Heart left ventricle (tissue), 16 donors: ENCODE results near the gene NOTCH4. TPM values are rescaled to one million over a fixed set of nuclear protein-coding genes. Genes with fewer than 3 reads are reported as not detected.
A peak's percentile ranks its signal among the peaks of the same experiment; 100 is the strongest.

Experiments used
- ATAC-seq, 4 donors: fragments of 200-7000 bp; cut with Tn5 transposase; one replicate each; pipeline ENCODE4 v1.9.1; 2020 to 2022; ENCODE audit warnings: moderate library complexity in 4 of 4, mild to moderate bottlenecking in 3 of 4, moderate number of reproducible peaks in 1 of 4
- DNase-seq, 5 donors: peaks; one replicate each; pipeline ENCODE4 v3.0.0-alpha.2; 2020
- H3K27ac ChIP-seq, 12 donors: fragments of 200-600 bp; sonication (generic) in 4 of 12; one replicate each; pipeline versions ENCODE4 v1.5.0 to v1.8.0; 2016 to 2022; ENCODE audit warnings: mild to moderate bottlenecking in 2 of 12
- H3K27me3 ChIP-seq, 9 donors: fragments of 200-600 bp; sonication (generic) in 2 of 9; one replicate each; pipeline versions ENCODE4 v1.5.1 to v1.8.0; 2016 to 2022; ENCODE audit warnings: mild to moderate bottlenecking in 3 of 9
- H3K36me3 ChIP-seq, 9 donors: fragments of 200-600 bp; sonication (generic) in 2 of 9; one replicate each; pipeline versions ENCODE4 v1.5.0 to v1.8.0; 2018 to 2022; ENCODE audit warnings: mild to moderate bottlenecking in 2 of 9
- H3K4me1 ChIP-seq, 12 donors: fragments of 200-600 bp; sonication (generic) in 4 of 12; one replicate each; pipeline versions ENCODE4 v1.5.0 to v1.8.0; 2016 to 2022; ENCODE audit warnings: mild to moderate bottlenecking in 3 of 12
- H3K4me3 ChIP-seq, 12 donors: fragments of 200-600 bp; sonication (generic) in 4 of 12; one replicate each; pipeline versions ENCODE4 v1.5.0 to v1.8.0; 2017 to 2022; ENCODE audit warnings: mild to moderate bottlenecking in 9 of 12, moderate library complexity in 4 of 12
- H3K9me3 ChIP-seq, 12 donors: fragments of 200-600 bp; sonication (generic) in 4 of 12; one replicate each; pipeline versions ENCODE4 v1.5.0 to v1.8.0; 2016 to 2022; ENCODE audit warnings: mild to moderate bottlenecking in 1 of 12
- POLR2A ChIP-seq, 2 donors: fragments of 450-650 bp; IDR thresholded peaks; one replicate each; pipeline ENCODE4 v1.6.1; 2017; ENCODE audit warnings: antibody characterized with exemption in 2 of 2, mild to moderate bottlenecking in 2 of 2, moderate library complexity in 2 of 2
- WGBS, 4 donors: extraction: QIAGEN DNeasy Blood & Tissue Kit in 2 of 4; methylation state at CpG; one replicate each; pipeline versions ENCODE4 v1.1.5 to v1.1.7; 2013 to 2018; 5-methylcytosine and 5-hydroxymethylcytosine counted together
- intact Hi-C, 10 donors: fragments of 100-400 bp; cut with DNase I; formaldehyde crosslinking; loops; one replicate each; pipeline versions ENCODE4 v1.11.1 to v1.14.2; 2022
- polyA plus RNA-seq, 2 donors: library from polyadenylated mRNA; stranded (reverse); fragments of 200-250 nt; gene quantifications; one replicate each; pipeline ENCODE4 v1.2.3, GENCODE V29; 2013
- total RNA-seq, 9 donors: library from RNA; depleted of rRNA in 2 of 9; stranded (reverse); fragments of >200 nt in 2 of 9; fragmentation: NEBNext Ultra II Directional in 3 of 9; extraction: Animal tissue kit (Norgen Biotek cat#: 25700) in 3 of 9; gene quantifications; one replicate each; pipeline versions ENCODE4 v1.1.0 to v1.2.4, GENCODE V29; 2016 to 2023
- TF ChIP-seq, protein P1 (sequence below), 12 donors: fragments of 200-600 bp; sonication (generic) in 4 of 12; IDR thresholded peaks; one replicate each; pipeline versions ENCODE4 v1.5.0 to v1.8.0; 2018 to 2022; ENCODE audit warnings: antibody characterized with exemption in 12 of 12, mild to moderate bottlenecking in 5 of 12
- donor health status: ischemic (EF 13 %, LVEDD 7.1; RV severe dilation, severe dysfunction).
- donor health status: healthy with polysubstance abuse.
- donor health status: DM: no; HTN: yes; CAD: no.
- donor health status: DM: no; HTN: no; CAD: no.
- donor health status: ischemic (EF 25% LVEDD 6.9; RV normal size, moderate dysfunction).
- donor health status: ischemic (EF 25% LVEDD 5.7; RV mildly dilated, moderate dysfunction).
- donor health status: healthy.
- donor health status: DM: yes; HTN: yes; CAD: no.
- donor health status: ischemic (EF 35%, LVEDD 5.7; RV mildly dilated, moderate dysfunction).
- donor health status: nonischemic (EF 11% LVEDD 7.7; RV severe dilation, severe dysfunction).
- donor health status: DM: yes; HTN: yes; CAD: no.
- donor health status: PGD.
- donor health status: ischemic (EF 29% LVEDD 5.4; RV normal size, mild dysfunction).
- donor health status: nonischemic (EF 23%, LVEDD 6.1; RV moderate dilation, normal function).

Gene NOTCH4
- total and polyA plus RNA-seq, 11 donors: 15.8 to 55.5 (median 24.9) TPM

DNA sequence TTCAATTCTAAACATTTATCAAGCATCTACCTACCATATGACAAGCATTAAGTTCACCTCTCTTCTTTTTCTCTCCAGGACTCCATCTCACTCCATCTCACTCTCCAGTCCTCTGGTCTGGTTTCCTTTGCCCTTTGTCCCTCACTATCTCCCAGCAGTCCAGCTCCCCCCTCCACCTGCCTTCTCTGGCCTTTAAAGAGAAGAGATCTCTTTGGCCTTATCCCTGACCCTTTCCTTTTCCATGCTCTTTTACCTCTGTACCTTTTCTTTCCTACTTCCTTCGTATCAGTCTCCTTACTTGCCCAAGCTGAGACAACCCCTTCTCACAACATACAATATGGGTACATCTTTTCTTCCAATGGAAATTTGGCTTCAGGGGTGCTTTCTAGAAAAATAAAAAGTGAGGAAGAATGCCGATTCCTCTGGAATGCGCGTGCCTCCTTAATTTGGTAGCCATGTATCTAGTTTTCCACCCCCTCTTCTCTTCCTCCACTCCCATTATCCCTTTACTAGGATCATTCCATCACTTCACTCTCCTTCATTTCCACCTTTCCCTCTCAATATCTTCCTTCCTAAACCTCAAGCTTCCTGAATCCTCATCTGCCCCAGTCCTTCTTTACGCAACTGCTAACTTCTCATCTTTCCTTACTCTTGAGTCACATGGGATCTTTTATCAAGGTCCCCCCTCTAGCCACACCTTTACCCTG is 47.2 kb downstream of the NOTCH4 start:
- DNase-seq (no peak), ATAC-seq (no peak)
- peaks cover 0 to 23% (median 15%) of the 10 kb centered on the region in 9 donors for H3K36me3 ChIP-seq
- 18 to 30% (median 22%) methylated on average over 5 of the region's 5 CpGs for WGBS, 4 donors
- intact Hi-C loops: loop anchor here in 5 of 10 donors (1.0 to 10.0 kb wide), 7 partner anchors 19 to 512 kb away; partner anchors contain the start of genes C6orf47 (in 2 of the 5), CSNK2B (in 2 of the 5), FKBPL (in 2 of the 5) and GPANK1 (in 2 of the 5)
- peak overlapping the region; percentile 87 to 100 (median 97) for H3K27ac ChIP-seq
- H3K27me3 ChIP-seq: no peaks in the 10 kb centered on the region
- H3K9me3 ChIP-seq: no peaks in the 10 kb centered on the region
- TF ChIP-seq, protein P1, sequence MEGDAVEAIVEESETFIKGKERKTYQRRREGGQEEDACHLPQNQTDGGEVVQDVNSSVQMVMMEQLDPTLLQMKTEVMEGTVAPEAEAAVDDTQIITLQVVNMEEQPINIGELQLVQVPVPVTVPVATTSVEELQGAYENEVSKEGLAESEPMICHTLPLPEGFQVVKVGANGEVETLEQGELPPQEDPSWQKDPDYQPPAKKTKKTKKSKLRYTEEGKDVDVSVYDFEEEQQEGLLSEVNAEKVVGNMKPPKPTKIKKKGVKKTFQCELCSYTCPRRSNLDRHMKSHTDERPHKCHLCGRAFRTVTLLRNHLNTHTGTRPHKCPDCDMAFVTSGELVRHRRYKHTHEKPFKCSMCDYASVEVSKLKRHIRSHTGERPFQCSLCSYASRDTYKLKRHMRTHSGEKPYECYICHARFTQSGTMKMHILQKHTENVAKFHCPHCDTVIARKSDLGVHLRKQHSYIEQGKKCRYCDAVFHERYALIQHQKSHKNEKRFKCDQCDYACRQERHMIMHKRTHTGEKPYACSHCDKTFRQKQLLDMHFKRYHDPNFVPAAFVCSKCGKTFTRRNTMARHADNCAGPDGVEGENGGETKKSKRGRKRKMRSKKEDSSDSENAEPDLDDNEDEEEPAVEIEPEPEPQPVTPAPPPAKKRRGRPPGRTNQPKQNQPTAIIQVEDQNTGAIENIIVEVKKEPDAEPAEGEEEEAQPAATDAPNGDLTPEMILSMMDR (IDR thresholded peaks at IDR 0.05): no peak
- TF ChIP-seq POLR2A (IDR thresholded peaks at IDR 0.05): no peak
- peaks cover 11 to 64% (median 43%) of the 10 kb centered on the region in 12 donors for H3K4me1 ChIP-seq
- peak overlapping the region; percentile 5 to 99 (median 88) for H3K4me3 ChIP-seq

DNA sequence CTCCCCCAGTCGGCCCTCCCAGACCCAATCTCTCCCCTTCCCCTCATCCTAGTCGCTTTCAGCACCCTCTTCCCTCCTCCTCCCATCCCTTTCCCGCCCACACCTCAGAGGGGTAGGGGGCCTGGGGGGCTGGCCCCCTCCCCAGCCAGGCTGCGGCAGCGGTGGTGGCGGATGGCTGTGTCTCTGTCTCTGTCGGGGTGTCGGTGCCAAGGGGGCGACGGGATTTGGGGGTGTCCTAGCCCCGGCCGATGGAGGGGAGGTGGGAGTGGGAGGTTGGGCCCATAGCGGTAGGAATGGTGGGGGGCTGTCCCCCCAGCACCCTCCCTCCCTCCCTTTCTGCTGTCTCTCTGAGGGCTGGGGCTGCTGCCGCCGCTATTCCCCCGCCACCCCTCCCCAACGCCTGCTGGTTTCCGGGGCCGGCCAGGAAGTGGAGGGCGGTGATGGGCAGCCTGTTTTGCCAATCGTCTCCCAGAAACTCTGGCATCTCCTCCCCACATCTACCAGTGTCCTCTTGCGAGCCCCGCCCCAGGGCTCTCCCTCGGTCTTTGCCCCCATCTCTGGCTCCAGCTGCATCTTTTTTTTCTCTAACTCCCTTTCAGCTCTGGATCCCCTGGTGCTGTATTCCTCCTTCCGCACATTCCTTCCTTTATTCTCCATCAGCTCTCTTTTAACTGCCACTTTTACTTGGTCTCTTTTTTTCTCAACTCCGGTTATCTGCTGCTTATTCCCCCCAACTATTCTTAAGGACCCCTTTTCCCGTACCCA is 48.0 kb downstream of the NOTCH4 start, which contains the start of gene AGPAT1:
TSS of gene AGPAT1 (minus strand) at position 374 of the 765 bp plus-strand sequence. CDS start 4,588 bp downstream, outside the sequence.
- WGBS, 4 donors: 0 to 1% (median 1%) methylated on average over 16 to 27 of the region's 27 CpGs
- intact Hi-C loops: loop anchor here in 4 of 10 donors (1.0 to 10.0 kb wide), 6 partner anchors 21 to 511 kb away; partner anchors contain the start of genes C6orf47 (in 2 of the 4), CSNK2B (in 2 of the 4), FKBPL (in 2 of the 4) and GPANK1 (in 2 of the 4)
- peaks cover 11 to 57% (median 38%) of the 10 kb centered on the region in 12 donors for H3K4me1 ChIP-seq

GRCh38 chr6:32175322-32175710 is 48.6 kb downstream of the NOTCH4 start:
- DNase-seq: no peak
- H3K27ac ChIP-seq: peak overlapping the region; percentile 87 to 100 (median 97)
- no peak for ATAC-seq
- whole genome bisulfite sequencing, 4 donors: 10 to 20% (median 11%) methylated on average over 2 of the region's 2 CpGs
- no peaks in the 10 kb centered on the region for H3K9me3 ChIP-seq
- H3K36me3 ChIP-seq: peaks cover 0 to 22% (median 15%) of the 10 kb centered on the region in 9 donors
- intact Hi-C loops: loop anchor here in 4 of 10 donors (5.0 to 10.0 kb wide), 3 partner anchors 43 to 511 kb away; partner anchors contain the start of genes C6orf47 (in 2 of the 4), CSNK2B (in 2 of the 4), GPANK1 (in 2 of the 4) and LY6G5B (in 2 of the 4)
- H3K4me1 ChIP-seq: peaks cover 11 to 57% (median 37%) of the 10 kb centered on the region in 12 donors
- TF ChIP-seq, protein P1 (IDR thresholded peaks at IDR 0.05): no peak
- no peak for TF ChIP-seq POLR2A (IDR thresholded peaks at IDR 0.05)
- no peaks in the 10 kb centered on the region for H3K27me3 ChIP-seq
- peak overlapping the region; percentile 61 to 99 (median 88) for H3K4me3 ChIP-seq

More for the DNA sequence above, 48.0 kb downstream of the NOTCH4 start, which contains the start of gene AGPAT1:
- H3K9me3 ChIP-seq: no peaks in the 10 kb centered on the region
- DNase-seq (peak; percentile 98 to 100 (median 99)), ATAC-seq (peak; percentile 65 to 77 (median 75))
- H3K27me3 ChIP-seq: no peaks in the 10 kb centered on the region
- H3K4me3 ChIP-seq: peak within 1 kb of the TSS; percentile 61 to 99 (median 88)
- peaks cover 0 to 22% (median 15%) of the 10 kb centered on the region in 9 donors for H3K36me3 ChIP-seq
- TF ChIP-seq, protein P1 (IDR thresholded peaks at IDR 0.05): no peak
- TF ChIP-seq POLR2A (IDR thresholded peaks at IDR 0.05): peak in 1 of 2 donors; percentile 78
- H3K27ac ChIP-seq: peak within 1 kb of the TSS; percentile 87 to 100 (median 97)
